Nasal cavity respiratory epithelium epithelial cell of viscerocranial mucosa (primary cell): ENCODE results near the gene IGFBP4. TPM values are rescaled to one million over a fixed set of nuclear protein-coding genes. Genes with fewer than 3 reads are reported as not detected.

Experiments
- total RNA-seq: library from RNA; depleted of rRNA; stranded (reverse); fragments of >200 nt; gene quantifications from 2 replicates; pipeline ENCODE4 v1.2.3, GENCODE V29; 2014

IGFBP4 gene
- 18.5 and 24.3 TPM in 2 replicates for total RNA-seq

DNA sequence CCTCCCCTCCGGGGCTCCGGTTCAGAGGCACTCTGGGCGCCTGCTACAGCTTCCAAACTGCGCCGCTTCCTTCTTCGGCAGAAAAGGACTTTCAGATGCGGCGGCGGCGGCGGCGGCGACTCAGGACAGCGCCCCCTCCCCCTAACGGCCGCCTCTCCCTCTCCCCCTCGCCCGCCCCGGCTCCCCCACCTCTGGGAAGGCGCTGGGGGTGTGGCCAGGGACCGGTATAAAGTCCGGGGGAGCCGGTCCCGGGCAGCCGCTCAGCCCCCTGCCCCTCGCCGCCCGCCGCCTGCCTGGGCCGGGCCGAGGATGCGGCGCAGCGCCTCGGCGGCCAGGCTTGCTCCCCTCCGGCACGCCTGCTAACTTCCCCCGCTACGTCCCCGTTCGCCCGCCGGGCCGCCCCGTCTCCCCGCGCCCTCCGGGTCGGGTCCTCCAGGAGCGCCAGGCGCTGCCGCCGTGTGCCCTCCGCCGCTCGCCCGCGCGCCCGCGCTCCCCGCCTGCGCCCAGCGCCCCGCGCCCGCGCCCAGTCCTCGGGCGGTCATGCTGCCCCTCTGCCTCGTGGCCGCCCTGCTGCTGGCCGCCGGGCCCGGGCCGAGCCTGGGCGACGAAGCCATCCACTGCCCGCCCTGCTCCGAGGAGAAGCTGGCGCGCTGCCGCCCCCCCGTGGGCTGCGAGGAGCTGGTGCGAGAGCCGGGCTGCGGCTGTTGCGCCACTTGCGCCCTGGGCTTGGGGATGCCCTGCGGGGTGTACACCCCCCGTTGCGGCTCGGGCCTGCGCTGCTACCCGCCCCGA, at the start of gene IGFBP4:
Gene IGFBP4, plus strand, starts transcription at position 255 of the 792 bp plus-strand sequence. Its CDS starts 286 bp downstream, at position 541.

DNA sequence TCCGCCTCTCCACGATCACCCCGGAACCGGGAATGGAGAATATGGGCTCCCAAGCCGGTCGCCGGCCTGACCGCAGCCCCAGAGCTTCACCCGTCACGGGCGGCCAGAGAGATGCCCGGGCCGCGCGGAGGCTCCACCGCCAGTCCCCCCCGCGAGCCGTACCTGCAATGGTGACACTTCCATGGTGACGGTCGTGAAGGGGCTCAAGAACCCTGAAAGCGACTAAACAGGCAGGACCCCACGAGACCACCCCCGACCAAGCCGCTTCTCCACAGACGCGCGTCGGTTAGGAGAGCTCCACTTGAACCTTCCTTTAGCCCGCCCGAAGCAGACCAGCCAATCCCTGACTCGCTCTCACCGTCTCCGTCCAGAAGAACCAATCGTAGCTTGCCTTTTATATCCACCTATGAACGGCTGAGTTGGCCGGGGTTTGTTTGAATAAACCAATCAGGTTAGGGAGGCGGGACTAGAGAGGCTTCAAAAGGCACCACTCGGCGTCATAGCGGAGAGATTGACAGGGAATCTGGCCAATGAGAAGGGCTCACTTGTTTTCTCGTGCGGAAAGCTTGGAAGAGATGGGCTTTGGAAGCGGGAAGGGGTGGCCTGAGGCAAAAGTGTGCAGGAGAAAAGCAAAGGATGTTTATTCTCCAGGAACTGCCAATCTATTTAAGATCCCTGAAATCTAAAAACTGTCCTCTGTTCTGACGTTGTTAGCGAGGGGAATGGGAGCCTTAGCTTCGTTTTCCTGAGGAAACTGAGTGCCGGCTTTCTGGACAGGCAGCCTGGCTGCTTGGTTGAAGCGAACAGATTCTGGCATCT, 25.4 kb upstream of the IGFBP4 start, which contains the start of gene TOP2A:
Gene TOP2A, minus strand, starts transcription at position 288 of the 819 bp plus-strand sequence. Its CDS starts 105 bp downstream, at position 183.

DNA sequence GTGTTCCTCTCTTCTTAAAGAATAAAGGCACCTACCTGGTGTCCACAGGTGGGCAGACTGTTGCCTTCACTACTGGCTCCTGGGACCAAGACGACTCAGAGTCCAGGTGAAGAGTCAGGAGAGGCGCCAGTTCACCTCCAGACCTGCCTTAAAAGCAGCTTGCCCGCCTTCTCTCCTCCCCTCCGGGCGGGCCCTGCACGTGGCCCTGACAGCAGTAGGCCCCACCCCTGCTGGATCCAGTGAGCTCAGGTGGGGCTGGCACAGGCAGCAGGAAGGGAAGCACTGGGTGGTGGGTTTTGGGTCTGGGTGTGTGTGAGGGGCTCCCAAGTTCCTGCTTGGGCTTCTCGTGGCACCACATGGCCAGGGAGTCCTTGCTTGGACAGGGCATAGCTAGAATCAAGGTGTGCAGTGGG, 58.3 kb downstream of the IGFBP4 start, which contains the start of gene TNS4:
Gene TNS4, minus strand, starts transcription at position 125 of the 413 bp plus-strand sequence. CDS start 5,198 bp downstream, outside the sequence.

Other genes with a start within 250 kb of the IGFBP4 start
- 10.3 and 14.5 TPM in 2 replicates for gene WIPF2, start 224.1 kb upstream of the IGFBP4 start, total RNA-seq
- 1.4 and 8.2 TPM in 2 replicates for gene CDC6, start 155.6 kb upstream of the IGFBP4 start, total RNA-seq
- 3.1 and 10.5 TPM in 2 replicates for gene RARA, start 134.3 kb upstream of the IGFBP4 start, total RNA-seq
- gene GJD3, start 78.7 kb upstream of the IGFBP4 start, total RNA-seq: 0.07 TPM in 1 of 2 replicates, not detected in the other
- 0.50 and 2.1 TPM in 2 replicates for gene TOP2A, start 25.6 kb upstream of the IGFBP4 start, total RNA-seq
- 24.3 and 91.8 TPM in 2 replicates for gene TNS4, start 58.2 kb downstream of the IGFBP4 start, total RNA-seq
- not detected in 2 replicates for gene CCR7, start 122.0 kb downstream of the IGFBP4 start, total RNA-seq
- gene SMARCE1, start 204.4 kb downstream of the IGFBP4 start, total RNA-seq: 59.5 and 89.9 TPM in 2 replicates
- under 0.01 TPM in 1 of 2 replicates, not detected in the other for gene KRT222, start 221.7 kb downstream of the IGFBP4 start, total RNA-seq